ENCODE measurements around the gene CYP4F22.

CYP4F22 gene

GRCh38 chr19:15538774-15539173 lies 30.4 kb downstream of the CYP4F22 start:
- DNase-seq: no peak

DNA sequence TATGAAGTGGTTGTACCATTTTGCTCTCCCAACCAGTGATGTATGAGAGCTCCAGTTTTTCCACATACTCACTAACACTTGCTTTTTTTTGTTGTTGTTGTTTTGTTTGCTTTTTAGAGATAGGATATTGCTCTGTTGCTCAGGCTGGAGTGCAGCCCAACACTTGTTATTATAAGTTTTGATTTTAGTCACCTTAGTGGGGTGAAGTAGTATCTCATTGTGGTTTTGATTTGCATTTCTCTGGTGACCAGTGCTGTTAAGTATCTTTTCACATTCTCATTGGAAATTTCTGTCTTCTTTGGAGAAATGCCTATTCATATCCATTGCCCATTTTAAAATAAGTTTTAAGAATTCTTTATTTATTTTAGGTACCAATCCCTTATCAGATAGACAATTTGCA lies 31.3 kb downstream of the CYP4F22 start:
- DNase-seq: no peak

DNA sequence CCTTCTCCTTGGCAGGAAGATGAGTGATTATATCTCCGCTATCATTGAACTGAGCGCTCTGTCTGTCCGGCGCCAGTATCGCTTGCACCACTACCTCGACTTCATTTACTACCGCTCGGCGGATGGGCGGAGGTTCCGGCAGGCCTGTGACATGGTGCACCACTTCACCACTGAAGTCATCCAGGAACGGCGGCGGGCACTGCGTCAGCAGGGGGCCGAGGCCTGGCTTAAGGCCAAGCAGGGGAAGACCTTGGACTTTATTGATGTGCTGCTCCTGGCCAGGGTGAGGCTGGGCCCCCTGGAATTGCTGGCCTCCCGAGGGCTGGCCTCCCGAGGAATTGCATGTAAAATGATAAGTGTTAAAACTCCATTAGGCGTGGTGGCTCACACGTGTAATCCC lies 32.1 kb downstream of the CYP4F22 start:
- no peak for DNase-seq

DNA sequence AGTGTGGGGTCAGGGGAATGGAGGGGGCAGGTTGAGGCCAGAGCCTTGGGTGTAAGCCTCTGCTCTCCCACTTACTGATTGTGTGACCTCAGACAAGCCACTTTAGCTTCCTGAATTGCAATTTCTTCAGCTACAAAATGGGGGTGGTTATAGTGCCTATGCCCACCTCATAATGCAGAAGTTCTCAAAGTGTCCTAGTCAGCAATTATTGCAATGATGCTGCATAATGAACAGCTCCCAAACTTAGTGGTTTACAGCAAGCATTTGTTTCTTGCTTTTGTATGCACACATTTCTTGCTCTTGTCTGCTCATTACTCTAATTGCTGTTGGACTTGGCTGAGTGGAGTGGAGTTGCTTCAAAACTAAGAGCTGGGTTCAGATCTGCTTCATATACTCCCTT lies 36.0 kb downstream of the CYP4F22 start:
- no peak for DNase-seq

GRCh38 chr19:15544970-15545369 lies 36.6 kb downstream of the CYP4F22 start:
- no peak for DNase-seq

- DNase-seq: no peak
These were observed 40.3 kb downstream of the CYP4F22 start for GRCh38 chr19:15548648-15549047.

DNA sequence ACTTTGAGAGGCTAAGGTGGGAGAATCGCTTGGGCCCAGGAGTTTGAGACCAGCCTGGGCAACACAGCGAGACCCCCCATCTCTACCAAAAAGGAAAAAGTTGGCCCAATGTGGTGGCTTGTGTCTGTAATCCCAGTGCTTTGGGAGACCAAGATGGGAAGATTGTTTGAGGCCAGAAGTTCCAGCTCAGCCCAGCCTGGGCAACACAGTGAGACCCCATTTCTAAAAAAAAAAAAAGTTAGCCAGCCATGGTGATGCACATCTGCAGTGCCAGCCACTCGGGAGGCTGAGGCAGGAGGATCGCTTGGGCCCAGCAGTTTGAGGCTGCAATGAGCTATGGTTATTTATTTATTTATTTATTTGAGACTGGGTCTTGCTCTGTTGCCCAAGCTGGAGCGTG lies 41.3 kb downstream of the CYP4F22 start:
- DNase-seq: no peak

GRCh38 chr19:15550273-15550672 lies 41.9 kb downstream of the CYP4F22 start:
- no peak for DNase-seq

- no peak for DNase-seq
These were observed 42.6 kb downstream of the CYP4F22 start for GRCh38 chr19:15550929-15551292.

- peak; percentile 41 for DNase-seq
These were observed 43.1 kb downstream of the CYP4F22 start for GRCh38 chr19:15551293-15552004.

DNA sequence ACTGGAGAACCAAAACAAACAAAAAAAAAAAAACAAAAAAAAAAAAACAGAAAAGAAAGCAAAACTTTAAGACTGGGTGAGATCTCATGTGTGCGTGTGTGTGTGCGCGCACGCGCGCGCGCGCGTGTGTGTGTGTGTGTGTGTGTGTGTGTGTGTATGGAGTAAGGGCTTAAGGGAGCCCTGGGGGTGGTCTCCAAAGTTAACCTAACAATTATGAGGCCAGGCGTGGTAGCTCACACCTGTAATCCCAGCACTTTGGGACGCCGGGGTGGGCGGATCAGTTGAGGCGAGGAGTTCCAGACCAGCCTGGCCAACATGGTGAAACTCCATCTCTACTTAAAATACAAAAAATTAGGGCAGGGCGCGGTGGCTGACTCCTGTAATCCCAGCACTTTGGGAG lies 46.7 kb downstream of the CYP4F22 start:
- no peak for DNase-seq

GRCh38 chr19:15555759-15556633 lies 47.7 kb downstream of the CYP4F22 start:
- peak; percentile 87 for DNase-seq

DNA sequence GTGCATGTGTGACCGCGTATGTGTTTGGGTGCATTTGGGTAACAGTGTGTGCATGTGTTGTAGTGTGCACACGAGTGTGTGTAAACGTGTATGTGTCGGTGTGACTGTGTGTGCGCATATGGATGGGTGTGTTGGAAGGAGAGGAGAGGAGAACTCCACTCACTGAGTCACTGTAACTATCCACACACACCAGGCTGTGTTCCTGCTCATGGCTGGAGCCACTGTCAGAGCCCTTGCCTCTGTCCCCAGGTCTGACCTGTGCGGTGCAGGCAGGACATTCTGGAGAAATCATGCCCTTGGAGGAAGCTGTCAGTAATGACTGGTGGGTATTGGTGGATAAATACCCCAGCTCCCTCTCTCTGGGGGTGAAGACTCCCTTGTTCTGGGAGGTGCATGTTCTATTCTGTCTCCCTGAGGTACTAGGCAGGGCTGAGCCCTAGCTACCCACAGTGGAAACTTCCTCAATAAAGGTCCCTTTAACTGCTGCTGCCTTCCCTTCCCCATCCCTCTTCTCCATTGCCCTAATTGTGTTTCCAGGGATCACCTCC lies 48.4 kb downstream of the CYP4F22 start:
- DNase-seq: no peak

DNA sequence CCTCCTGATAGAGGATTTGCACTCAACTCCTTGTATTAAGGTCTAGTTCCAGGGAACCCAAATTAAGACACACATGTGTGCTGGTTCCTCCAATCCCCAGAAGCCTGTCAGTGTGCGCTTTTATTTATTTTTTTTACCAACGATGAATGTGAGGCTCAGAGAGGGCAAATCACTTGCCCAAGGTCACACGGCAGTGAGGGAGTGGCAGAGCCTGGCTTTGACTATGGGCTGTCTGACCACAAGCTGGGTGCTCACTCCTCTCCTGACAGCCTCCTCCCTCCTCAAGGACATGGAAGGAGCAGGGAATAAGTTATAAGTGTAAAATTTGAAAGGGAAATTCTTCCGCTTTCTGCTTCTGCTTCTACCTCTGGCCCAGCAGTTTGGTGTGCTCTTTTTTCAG lies 48.9 kb downstream of the CYP4F22 start:
- DNase-seq: no peak

DNA sequence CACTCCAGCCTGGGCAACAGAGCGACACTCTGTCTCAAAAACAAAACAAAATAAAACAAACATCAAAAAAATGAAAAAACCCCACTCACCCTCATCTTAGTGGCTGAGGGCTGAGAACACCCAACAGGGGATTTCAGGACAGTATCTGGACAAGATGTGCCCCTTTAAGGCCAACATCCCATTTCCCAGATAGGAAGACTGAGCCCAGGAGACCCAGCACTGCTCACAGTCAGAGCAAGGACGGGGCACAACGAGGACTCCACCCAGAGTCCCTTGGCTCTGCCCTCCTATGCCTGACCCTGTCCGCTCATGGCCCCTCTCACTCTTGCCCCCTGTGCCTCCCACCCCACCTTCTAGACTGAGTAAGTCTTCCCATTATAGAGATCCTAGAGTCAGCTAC lies 53.8 kb downstream of the CYP4F22 start:
- no peak for DNase-seq

GRCh38 chr19:15562861-15563260 lies 54.5 kb downstream of the CYP4F22 start:
- no peak for DNase-seq

GRCh38 chr19:15563325-15563794 lies 55.0 kb downstream of the CYP4F22 start:
- peak; percentile 81 for DNase-seq

DNA sequence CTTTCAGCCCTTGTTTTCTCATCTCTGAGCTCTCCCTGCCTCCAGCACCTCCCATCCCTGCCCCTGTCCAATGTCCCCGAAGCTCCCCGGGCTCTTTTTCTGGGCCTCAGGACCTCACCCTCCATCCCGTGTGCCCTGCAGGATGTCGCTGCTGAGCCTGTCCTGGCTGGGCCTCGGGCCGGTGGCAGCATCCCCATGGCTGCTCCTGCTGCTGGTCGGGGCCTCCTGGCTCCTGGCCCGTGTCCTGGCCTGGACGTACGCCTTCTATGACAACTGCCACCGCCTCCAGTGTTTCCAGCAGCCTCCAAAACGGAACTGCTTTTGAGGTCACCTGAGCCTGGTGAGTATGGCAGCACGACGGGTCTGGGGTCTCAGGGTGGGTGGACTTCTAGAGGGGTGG lies 55.6 kb downstream of the CYP4F22 start:
- no peak for DNase-seq

DNA sequence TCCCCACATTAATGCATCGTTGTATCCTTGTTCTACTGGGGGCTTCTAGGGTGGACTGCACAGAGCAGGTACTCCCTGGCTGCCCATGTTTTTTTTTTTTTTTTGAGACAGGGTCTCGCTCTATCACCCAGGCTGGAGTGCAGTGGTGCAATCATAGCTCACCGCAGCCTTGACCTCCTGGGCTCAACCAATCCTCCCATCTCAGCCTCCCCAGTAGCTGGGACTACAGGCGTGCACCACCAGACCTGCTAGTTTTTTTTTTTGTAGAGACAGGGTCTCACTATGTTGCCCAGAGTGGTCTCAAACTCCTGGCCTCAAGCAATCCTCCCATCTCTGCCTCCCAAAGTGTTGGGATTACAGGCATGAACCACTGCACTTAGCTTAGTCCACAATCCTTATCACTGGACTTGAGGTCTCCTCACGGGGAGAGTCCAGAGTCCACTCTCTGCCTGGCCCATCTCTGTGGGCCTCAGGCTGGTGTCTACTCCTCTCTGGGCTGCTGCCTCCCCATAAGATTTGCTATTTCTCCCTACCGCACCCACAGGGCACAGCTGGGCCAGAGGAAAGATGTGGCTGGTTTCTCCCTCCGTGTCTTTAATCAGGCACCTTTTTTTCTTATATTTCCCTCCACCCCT lies 56.3 kb downstream of the CYP4F22 start:
- DNase-seq: no peak

GRCh38 chr19:15570420-15570819 lies 62.1 kb downstream of the CYP4F22 start:
- DNase-seq: no peak

- DNase-seq: no peak
These were observed 67.1 kb downstream of the CYP4F22 start for GRCh38 chr19:15575406-15575805.

- no peak for DNase-seq
These were observed 68.3 kb downstream of the CYP4F22 start for GRCh38 chr19:15576526-15577156.

- no peak for DNase-seq
These were observed 69.0 kb downstream of the CYP4F22 start for GRCh38 chr19:15577184-15577771.

Data from NCI-H69 (cell line).